ENCODE measurements around the gene UBE2K.
"Not testable (repeated sequence)": the region's sequence is repeated elsewhere in the genome, so short reads cannot be mapped to it uniquely, and the experiment has no call there.

Gene UBE2K

GRCh38 chr4:39732728-39733127 is 34.8 kb downstream of the UBE2K start:
- DNase-seq: no peak

GRCh38 chr4:39739591-39739990 is 41.7 kb downstream of the UBE2K start:
- not testable (repeated sequence) for DNase-seq

DNA sequence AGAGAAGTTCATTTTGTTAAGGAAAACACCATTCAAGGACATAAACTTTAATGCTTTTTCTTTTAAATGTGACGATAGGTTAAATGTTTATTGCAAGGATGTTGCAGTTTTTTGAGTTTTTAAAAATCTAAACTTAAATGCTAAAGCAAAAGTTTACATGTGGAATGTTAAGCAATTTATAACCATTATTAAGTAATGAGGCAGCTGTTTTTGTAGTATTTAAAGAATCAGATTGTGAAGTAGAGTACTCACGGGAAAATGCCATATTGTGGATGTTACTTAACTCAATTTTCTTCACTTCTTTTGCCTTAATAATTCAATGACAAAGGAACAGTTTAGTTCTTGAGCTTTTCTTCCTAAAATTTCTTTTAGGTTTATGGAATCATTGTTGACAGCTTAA is 43.5 kb downstream of the UBE2K start:
- no peak for DNase-seq

DNA sequence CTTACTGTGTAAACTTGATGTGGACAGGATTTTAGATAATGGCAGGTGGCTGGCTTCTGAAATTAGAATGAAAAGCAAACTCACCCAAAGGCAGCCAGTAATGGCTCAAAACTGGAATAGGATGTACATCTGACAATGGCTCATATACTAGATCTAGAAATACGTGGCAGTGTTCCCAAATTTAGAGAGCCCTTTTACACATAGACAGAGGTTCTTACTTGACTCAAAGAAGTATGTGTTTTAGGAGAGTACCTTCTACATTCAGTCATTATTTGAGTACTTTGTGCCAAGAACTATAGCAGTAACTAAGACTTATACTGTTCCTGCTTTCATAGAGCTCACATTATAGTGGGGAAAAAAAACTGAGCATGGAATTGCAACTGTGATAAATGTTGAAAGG is 48.0 kb downstream of the UBE2K start:
- DNase-seq: no peak

GRCh38 chr4:39750216-39750615 is 52.3 kb downstream of the UBE2K start:
- DNase-seq: no peak

DNA sequence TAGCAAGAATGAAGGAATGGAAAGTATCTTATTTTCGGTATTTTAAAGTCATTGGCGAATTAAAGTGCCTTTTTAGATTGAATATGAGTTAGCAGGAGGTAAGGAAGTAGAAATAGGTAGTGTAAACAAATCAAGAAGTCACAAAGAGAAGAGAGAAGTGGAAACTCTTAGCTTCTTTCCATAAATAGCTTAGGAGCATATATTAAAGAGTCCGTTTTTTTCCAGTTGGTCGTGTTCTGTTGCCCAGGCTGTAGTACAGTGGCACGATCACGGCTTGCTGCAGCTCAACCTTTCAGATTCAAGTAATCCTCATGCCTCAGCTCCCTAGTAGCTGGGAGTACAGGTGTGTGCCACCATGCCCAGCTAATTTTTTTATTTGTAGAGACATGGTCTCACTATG is 56.4 kb downstream of the UBE2K start:
- no peak for DNase-seq

- DNase-seq: no peak
Measured at GRCh38 chr4:39756159-39756558, 58.2 kb downstream of the UBE2K start.

- DNase-seq: no peak
Measured at GRCh38 chr4:39758176-39758575, 60.2 kb downstream of the UBE2K start.

GRCh38 chr4:39759569-39759968 is 61.6 kb downstream of the UBE2K start:
- DNase-seq: no peak

- no peak for DNase-seq
Measured at GRCh38 chr4:39761005-39761667, 63.2 kb downstream of the UBE2K start.

DNA sequence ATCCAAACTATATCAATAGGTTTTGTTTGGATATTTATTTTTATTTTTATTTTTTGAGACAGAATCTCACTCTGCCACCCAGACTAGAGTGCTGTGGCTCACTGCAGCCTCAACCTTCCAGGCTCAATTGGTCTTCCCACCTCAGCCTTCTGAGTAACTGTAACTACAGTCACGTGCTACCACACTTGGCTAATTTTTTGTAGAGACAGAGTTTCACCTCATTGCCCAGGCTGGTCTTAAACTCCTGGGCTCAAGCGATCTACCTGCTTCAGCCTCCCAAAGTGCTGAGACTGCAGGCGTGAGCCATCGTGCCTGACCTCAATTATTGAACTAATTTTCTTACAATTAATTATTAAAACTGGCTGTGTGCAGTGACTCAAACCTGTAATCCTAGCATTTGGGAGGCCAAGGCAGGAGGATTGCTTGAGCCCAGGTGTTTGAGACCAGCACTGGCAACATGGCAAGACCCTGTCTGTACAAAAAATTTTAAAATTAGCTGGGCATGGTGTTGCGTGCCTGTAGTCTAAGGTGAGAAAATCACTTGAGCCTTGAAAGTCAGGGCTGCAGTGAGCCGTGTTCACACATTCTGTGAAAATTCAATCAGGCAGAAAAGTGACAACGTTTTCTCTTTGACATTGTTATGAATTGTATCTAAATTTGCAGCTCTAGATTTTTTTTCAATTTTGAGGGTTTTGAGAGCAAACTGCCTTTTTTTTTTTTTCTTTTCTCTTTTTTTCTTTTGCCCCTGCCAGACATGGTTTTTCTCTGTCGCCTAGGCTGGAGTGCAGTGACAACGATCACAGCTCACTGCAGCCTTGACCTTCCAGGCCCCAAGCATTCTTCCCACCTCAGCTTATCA is 66.0 kb downstream of the UBE2K start:
- no peak for DNase-seq

DNA sequence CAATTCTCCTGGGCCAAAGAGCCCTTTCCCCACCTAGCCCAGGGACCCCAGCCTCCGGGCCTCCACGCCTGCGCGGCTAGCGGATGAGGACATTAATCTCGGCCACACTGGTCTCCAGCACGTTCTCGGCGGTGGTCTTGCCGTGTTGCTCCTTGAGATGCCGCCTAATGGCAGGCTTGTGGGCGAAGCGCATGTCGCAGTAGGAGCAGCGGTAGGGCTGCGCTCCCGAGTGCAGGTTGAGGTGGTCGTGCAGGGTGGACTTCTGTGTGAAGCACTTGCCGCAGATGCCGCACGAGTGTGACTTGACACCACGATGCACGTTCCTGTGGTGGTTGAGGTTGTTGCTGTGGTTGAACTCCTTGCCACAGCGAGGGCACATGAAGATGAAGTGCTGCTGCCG is 72.1 kb downstream of the UBE2K start:
- DNase-seq: no peak

DNA sequence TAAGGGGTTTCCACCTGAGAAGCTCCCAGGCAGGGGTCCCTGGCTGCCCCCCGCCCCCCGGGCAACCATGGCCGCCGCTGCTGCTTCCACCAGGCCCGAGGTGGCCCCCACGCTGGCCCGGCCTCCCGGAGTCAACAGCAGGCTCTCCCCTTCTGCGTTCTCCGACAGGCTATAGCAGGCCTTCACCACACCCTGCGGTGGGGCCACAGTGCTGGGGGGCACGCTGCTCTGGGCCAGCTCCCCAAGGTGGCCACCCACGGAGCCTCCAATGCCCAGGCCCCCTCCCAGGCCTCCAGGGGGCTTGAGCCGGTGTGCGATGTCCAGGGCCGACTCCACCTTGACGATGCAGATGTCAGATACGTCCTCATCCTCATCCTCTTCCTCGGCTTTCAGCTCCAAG is 72.5 kb downstream of the UBE2K start:
- no peak for DNase-seq

DNA sequence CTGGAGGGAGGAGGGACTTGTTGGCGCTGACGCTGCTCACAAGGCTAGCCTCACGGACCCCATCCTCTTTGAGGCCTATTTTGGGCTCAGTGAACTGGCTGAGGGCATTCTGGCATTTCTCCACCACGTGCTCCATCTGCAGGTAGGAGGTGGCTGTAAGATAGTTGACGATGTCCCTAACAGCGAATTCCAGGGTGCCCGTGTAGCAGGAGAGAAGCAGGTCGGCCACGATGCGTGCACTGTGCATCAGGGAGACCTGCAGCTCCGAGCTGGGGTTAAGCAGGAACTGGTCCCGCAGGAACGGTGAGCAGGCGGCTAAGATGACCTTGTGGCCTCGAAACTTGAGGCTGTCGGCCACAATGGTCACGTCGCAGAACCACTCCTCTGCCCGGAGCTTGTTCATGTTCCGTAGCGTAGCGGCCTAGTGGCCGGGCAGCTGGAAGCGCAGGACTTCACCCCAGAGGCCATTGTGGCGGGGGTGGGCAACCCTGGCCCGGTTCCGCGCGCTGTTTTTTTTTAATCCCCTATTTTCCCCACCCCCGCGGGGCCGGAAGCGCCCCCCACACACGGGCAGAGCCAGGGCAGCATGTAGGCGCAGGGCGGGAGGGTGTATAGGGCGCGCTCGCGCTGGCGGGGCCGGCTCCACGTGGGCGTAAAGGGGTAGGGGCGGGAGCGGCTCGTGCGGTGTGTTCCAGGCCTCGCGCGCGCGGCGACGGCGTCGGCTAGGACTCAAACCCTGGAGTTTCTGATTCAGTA is 73.2 kb downstream of the UBE2K start:
- no peak for DNase-seq

DNA sequence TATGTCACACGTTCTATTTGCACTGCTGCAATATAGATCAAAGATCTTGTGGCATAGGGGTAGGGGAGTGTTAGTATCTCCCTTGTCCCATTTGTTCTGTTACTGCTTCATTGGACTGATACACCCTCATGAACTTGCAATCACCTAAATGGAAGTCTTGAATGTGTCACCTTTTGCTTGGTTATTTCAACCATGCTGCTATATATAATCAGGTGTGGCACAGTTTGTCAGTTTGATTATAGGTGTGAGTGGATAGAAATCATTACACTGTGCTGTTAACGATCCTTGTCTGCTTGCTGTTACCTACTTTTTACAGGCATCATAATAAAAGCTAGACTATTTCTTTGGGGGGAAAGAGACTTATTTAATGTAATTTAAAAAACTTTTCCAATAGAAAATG is 84.1 kb downstream of the UBE2K start:
- not testable (repeated sequence) for DNase-seq

DNA sequence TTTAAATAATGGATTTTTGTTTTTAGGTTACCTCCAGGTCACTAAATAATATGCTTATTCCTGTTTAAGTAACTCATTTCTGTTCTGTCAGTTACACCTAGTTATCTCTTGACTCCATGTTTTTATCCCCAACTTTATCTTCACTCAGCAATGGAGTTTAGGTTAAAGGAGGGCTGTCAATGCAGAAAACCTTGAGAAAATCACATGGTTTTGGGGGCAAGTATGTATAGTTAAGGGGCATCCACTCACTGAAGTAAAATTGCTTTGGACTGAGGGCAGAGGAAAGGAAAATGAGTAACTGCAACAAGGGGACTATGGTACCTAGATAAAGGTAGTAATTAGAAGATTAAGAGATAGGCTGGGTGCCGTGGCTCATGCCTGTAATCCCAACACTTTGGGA is 87.1 kb downstream of the UBE2K start:
- DNase-seq: no peak

DNA sequence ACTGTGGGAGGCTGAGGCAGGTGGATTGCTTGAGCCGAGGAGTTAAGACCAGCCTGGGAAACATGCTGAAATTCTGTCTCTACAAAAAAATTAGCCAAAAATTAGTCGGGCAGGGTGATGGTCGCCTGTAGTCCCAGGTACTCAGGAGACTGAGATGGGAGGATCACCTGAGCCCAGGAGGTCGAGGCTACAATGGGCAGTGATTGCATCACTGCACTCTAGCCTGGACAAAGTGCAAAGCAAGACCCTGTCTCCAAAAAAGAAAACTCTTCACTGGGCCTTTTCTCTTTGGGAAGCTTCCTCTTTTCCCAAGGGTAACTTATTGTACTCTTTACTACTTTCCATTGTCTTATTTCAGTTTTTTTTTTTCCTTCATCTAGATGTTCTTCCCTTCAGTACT is 88.9 kb downstream of the UBE2K start:
- no peak for DNase-seq

GRCh38 chr4:39792128-39792527 is 94.2 kb downstream of the UBE2K start:
- DNase-seq: no peak

GRCh38 chr4:39792529-39792928 is 94.6 kb downstream of the UBE2K start:
- DNase-seq: no peak

GRCh38 chr4:39792976-39793375 is 95.0 kb downstream of the UBE2K start:
- not testable (repeated sequence) for DNase-seq

DNA sequence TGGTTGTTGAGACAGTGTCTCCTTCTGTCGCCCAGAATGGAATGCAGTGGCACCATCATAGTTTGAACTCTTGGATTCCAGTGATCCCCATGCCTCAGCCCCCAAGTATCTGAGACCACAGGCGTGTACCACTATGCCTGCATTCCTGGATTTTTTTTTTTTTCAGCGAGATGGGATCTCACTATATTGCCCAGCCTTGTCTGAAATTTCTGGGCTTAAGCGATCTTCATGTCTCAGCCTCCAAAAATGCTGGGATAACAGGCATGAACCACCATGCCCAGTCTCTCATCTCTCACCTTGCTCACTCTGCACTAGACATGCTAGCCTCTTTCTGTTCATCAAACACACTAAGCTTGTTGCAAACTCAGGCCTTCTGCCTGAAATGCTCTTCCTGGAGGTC is 104.1 kb downstream of the UBE2K start:
- DNase-seq: no peak

- DNase-seq: no peak
Measured at GRCh38 chr4:39808231-39808749, 110.4 kb downstream of the UBE2K start.

DNA sequence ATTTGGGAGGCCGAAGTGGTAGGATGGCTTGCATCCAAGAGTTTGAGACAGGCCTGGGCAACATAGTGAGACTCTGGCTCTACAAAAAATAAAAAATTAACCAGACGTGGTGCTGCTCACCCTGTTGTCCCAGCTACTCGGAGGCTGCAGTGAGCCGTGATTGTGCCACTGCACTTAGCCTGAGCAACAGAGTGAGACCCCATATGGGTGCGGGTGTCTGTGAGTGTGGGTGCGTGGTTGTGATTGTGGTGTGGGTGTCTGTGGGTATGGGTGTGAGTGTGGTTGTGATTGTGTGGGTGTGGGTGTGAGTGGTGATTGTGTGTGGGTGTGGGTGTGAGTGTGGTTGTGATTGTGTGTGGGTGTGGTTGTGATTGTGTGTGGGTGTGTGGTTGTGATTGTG is 114.6 kb downstream of the UBE2K start:
- no peak for DNase-seq

DNA sequence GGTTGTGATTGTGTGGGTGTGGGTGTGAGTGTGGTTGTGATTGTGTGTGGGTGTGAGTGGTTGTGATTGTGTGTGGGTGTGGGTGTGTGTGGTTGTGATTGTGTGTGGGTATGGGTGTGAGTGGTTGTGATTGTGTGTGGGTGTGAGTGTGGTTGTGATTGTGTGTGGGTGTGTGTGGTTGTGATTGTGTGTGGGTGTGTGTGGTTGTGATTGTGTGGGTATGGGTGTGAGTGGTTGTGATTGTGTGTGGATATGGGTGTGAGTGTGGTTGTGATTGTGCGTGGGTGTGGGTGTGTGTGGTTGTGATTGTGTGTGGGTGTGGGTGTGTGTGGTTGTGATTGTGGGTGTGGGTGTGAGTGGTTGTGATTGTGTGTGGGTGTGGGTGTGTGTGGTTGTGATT is 115.1 kb downstream of the UBE2K start:
- DNase-seq: not testable (repeated sequence)
